IPS DF 19.7 (cell line): ENCODE results near the gene RPS3A.
"Not testable (repeated sequence)": the region's sequence is repeated elsewhere in the genome, so short reads cannot be mapped to it uniquely, and the experiment has no call there.

ENCODE experiments used
- DNase-seq: peaks from one replicate; pipeline ENCODE4 v3.0.0-alpha.2; 2013; ENCODE audit warnings: low read depth, low spot score

Gene RPS3A

DNA sequence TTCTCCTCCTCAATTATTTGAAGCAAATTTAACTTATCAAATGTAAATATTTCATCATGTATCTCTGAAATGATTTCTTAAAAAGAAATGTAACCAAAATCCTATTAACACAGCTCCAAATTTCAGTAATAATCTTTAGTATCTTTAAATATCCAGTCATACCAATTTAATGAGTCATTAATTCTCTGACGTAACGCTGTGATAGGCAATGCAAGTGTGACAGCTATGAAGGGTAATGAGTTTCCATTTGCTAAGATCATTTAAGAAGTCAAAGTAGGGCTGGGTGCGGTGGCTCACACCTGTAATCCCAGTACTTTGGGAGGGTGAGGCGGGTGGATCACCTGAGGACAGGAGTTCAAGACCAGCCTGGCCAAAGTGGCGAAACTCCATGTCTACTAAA, 15.6 kb downstream of the RPS3A start:
- no peak for DNase-seq

DNA sequence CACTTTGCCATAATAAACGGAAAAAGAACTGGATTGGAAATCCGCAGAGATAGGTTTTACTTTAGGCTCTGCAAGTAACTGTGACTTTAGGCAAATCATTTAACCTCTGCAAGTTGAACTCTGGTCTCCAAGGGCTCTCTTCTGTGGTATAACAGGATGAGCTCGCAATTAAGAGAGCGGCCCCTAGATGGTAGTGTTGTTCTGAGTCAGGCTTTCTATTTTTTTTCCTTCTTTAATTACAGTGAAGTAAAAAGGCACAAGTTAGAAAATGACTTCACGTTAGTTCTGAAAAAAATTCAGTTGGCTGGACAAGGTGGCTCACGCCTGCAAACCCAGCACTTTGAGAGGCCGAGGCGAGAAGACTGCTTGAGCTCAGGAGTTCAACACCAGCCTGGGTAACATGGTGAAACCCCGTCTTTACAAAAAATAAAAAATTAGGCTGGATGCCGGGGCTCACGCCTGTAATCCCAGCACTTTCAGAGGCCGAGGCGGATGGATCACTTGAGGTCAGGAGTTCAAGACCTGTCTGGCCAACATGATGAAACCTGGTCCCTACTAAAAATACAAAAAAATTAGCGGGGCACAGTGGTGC, 18.0 kb downstream of the RPS3A start:
- DNase-seq = no peak

GRCh38 chr4:151129796-151130195, 30.4 kb downstream of the RPS3A start:
- DNase-seq = no peak

DNA sequence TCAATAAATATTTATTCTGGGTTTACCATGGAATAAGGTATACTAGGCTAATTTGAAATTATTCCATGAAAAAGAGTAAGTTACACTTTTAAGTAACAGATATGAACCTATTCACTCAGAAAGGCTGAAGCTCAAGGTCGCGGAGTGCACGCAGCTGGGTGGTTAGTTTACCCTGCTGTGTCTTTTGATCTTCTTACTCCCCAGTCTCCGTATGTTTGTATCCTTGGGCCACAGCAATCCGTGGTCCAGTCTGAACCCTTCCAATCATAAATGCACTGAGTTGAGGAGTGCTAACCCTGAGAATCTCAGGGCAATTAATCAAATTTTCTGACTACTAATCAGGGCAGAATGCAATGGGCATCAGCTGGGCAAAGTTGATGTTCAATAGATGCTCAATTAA, 33.9 kb downstream of the RPS3A start:
- DNase-seq = no peak

DNA sequence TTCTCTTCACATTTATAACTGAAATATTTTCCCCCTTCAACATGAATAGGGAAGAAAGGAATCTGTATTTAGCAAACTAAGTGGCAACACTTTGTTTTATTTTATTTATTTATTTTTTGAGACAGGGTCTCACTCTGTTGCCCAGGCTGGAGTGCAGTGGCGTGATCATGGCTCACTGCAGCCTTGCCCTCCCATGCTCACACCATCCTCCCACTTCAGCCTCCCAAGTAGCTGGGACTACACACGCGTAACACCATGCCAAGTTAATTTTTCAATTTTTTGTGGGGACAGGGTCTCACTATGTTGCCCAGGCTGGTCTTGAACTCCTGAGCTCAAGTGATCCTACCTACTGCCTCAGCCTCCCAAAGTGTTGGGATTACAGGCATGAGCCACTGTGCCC, 36.6 kb downstream of the RPS3A start:
- DNase-seq = not testable (repeated sequence)

DNA sequence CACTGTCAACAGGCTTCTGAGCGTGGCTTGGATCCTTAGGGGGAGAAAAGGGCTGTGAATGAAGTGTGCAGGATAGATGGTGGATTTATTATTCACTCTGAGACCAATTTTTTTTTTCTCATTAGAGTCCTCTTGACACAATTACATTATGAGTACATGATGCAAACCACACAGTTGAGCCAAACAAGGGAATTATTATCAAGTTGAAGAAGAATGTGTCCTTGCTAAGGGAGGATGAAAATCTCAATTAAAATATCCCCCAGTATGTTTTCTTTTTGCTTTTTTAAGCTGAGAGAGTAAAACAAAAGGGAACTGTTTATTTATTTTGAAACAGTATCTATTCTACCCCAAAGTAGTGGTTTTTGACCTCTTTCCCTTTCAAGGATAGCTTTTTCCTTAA, 40.4 kb downstream of the RPS3A start:
- DNase-seq = no peak

GRCh38 chr4:151142758-151143157, 43.3 kb downstream of the RPS3A start:
- DNase-seq = no peak

DNA sequence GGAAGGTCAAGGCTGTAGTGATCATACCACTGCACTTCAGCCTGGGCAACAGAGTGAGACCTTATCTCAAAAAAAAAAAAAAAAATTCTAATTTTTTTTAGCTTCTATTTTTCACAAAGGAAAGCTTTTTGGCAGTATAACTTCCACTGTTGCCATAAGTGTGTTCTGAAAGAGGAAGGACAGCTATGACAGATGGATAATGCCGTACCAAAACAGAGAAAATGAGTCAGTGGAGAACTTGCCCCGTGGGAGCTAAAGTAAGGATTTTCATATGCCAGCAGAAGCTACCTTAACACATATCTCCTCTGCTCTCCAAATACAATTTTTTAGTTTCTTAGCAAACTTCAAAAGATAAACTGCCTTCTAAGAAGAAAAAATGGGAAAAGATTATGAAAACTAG, 43.7 kb downstream of the RPS3A start:
- no peak for DNase-seq

- no peak for DNase-seq
Observed at GRCh38 chr4:151143811-151144210, 44.4 kb downstream of the RPS3A start.

DNA sequence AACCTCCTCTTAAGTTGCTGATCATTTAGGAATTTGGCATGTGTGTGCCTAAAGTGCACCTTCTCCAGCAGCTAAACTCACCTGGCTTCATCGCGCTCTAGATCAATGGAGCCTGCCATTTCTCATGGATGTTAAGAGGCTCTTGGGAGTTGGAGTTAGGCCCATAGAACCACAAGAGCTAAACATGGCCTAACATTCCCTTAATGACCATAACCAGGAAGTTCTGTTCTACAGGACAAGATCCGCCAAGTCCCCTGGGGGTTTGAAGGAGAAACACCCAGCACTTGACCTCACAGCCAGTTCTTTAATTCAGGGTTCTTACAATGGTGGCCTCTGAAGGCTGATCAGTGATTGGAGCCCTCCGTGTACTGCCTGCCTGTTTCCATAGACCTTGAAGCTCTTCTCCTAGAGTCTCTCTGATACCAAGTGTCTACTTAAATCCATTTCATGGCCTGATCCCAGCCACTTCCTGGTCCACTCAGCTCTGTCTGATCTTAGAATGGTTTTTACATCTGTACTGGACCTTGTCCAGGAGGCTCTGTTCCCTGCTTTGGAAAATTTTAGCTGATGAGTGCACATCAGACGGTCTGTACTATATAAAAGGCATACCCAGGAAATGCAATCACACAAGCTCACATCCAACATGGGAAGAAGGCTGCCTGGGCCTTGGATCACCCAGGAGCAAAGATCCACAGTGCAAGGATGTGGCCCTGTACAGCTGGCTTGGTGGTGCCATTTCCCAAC, 45.1 kb downstream of the RPS3A start:
- DNase-seq = no peak

GRCh38 chr4:151147000-151147399, 47.6 kb downstream of the RPS3A start:
- no peak for DNase-seq

GRCh38 chr4:151148261-151148660, 48.8 kb downstream of the RPS3A start:
- DNase-seq = no peak

- no peak for DNase-seq
Observed at GRCh38 chr4:151150821-151151580, 51.6 kb downstream of the RPS3A start.

DNA sequence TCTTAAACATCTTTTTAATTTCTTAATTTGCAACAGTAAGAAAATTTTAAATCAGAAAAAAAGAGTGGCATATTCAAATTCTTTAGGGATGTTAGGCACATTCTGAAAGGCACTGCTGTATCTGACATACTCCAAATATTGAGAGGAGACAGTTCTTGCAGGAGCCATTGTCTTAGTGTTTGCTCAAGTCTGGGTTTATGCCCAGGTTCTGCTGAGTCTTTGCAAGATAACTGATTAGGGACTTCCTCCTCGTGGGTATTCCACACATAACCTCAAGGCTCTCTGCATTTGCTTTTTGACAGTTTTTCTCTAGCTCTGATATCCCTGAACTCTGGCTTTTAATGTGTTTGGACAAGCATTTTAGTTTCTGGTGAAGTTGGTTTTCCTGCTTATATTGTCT, 52.6 kb downstream of the RPS3A start:
- no peak for DNase-seq

DNA sequence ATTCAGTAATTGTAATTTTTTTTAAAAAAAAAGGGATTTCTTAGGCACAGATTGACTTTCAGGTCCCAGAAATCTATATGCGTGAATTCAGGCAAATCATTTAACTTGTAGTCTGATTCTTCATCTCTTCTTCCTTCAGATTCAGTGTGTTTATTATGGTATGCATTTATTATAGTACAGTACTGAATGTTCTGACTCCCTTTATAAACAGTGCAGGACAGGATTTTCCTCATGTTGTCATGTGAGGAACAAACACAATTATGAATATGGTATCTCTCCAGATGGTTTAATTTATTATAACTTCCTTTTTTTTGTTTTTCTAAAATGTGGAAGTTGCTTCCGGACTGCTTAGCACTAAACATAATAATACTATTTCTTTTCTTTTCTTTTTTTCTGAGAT, 54.2 kb downstream of the RPS3A start:
- DNase-seq = no peak
